ENCODE data around the gene LARP1. TPM values are rescaled to one million over a fixed set of nuclear protein-coding genes. Genes with fewer than 3 reads are reported as not detected.

Gene LARP1
- total and polyA plus RNA-seq, 9 of the 15 experiments (the other 6 are each of a cell fraction or from before 2014, with no cell fraction given) = 22.6 to 300 (median 92.0) TPM

GRCh38 chr5:154761046-154761736 is 6.0 kb downstream of the LARP1 start:
- peak; percentile 57; the same call in 1 of the 2 replicates for TF ChIP-seq ELF2 (CRISPR knock-in tag; IDR thresholded peaks at IDR 0.05)
- TF ChIP-seq PPARD (CRISPR knock-in tag; IDR thresholded peaks at IDR 0.05) = no peak
- peak; percentile 74; the same call in 1 of the 2 replicates for TF ChIP-seq SPI1 (IDR thresholded peaks at IDR 0.05; ENCODE audit: borderline replicate concordance, low read depth, low read length)
- TF ChIP-seq NFIC (IDR thresholded peaks at IDR 0.05) = no peak
- no peak for TF ChIP-seq ZNF785 (CRISPR knock-in tag; IDR thresholded peaks at IDR 0.05)
- TF ChIP-seq ADNP (tag; IDR thresholded peaks at IDR 0.05) = no peak
- TF ChIP-seq, protein P1, sequence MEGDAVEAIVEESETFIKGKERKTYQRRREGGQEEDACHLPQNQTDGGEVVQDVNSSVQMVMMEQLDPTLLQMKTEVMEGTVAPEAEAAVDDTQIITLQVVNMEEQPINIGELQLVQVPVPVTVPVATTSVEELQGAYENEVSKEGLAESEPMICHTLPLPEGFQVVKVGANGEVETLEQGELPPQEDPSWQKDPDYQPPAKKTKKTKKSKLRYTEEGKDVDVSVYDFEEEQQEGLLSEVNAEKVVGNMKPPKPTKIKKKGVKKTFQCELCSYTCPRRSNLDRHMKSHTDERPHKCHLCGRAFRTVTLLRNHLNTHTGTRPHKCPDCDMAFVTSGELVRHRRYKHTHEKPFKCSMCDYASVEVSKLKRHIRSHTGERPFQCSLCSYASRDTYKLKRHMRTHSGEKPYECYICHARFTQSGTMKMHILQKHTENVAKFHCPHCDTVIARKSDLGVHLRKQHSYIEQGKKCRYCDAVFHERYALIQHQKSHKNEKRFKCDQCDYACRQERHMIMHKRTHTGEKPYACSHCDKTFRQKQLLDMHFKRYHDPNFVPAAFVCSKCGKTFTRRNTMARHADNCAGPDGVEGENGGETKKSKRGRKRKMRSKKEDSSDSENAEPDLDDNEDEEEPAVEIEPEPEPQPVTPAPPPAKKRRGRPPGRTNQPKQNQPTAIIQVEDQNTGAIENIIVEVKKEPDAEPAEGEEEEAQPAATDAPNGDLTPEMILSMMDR (IDR thresholded peaks at IDR 0.05 in 2 of 3, conservative IDR thresholded peaks at IDR 0.05 in 1 of 3; ENCODE audit: insufficient read depth in 2 of 3, low read depth in 1 of 3, low read length in 3 of 3) = no peak
- TF ChIP-seq NR2F6 (CRISPR knock-in tag; IDR thresholded peaks at IDR 0.05) = no peak
- 0 out of 2 replicates have a peak, but pooled peaks have one; percentile 26 for TF ChIP-seq ELF1 (tag; IDR thresholded peaks at IDR 0.05)
- TF ChIP-seq ZNF778 (CRISPR knock-in tag; IDR thresholded peaks at IDR 0.05) = no peak
- TF ChIP-seq RNF219 (CRISPR knock-in tag; IDR thresholded peaks at IDR 0.05) = no peak
- TF ChIP-seq ETS2 (tag; IDR thresholded peaks at IDR 0.05; ENCODE audit: borderline replicate concordance, poor library complexity, severe bottlenecking) = no peak
- Histone ChIP-seq H3K4me2 (ENCODE audit: insufficient read depth, low read length) (peak overlapping the region; percentile 4), H3K9me3 (replicated peaks; ENCODE audit: control insufficient read depth, insufficient read depth, low read depth, low read length) (no peaks in the 10 kb centered on the region), H2AFZ (ENCODE audit: low read depth, low read length) (no peak overlapping the region), H3K4me1 (replicated peaks in 1 of 2; ENCODE audit: control insufficient read depth in 2 of 2, insufficient read depth in 2 of 2, low read length in 2 of 2) (peaks cover 18 to 49% of the 10 kb centered on the region in 2 experiments), H3K4me3 (no peak overlapping the region), H4K20me1 (replicated peaks; ENCODE audit: control insufficient read depth, insufficient read depth, low read length) (peaks cover 74% of the 10 kb centered on the region), H3K27ac (ENCODE audit: extremely low read depth, low read depth, low read length) (peak overlapping the region; percentile 38; the same call in 2 of the 3 replicates), H3K9me1 (ENCODE audit: control insufficient read depth, insufficient read depth, low read length) (peaks cover 8% of the 10 kb centered on the region), H3K27me3 (ENCODE audit: control insufficient read depth in 2 of 2, insufficient read depth in 2 of 2, low read length in 2 of 2) (no peaks in the 10 kb centered on the region), H3K36me3 (ENCODE audit: control insufficient read depth, insufficient read depth, low read length) (peaks cover 62% of the 10 kb centered on the region), H3K9ac (ENCODE audit: insufficient read depth in 1 of 2, low read depth in 2 of 2, low read length in 2 of 2) (peak overlapping the region; percentile 49 to 61; a peak in 2 of 4 replicates), H3K79me2 (ENCODE audit: control insufficient read depth, insufficient read depth, low read length) (peaks cover 98% of the 10 kb centered on the region)
- no peak for FAIRE-seq
- no peak for DNase-seq (ENCODE audit: extremely low read depth in 1 of 4, low spot score in 3 of 4)
- no peak for ATAC-seq
- TSS peak; percentile 6 for BruUV-seq (replicated peaks)
- CTCF ChIA-PET (ENCODE audit: low intra/inter-chr PET ratio) = no interaction called here
- 34% methylated on average over 5 of the region's 5 CpGs for WGBS (ENCODE audit: insufficient coverage, low coverage, missing lambda C conversion rate)
- in situ Hi-C loops (cut with MboI) (loop anchor here (5.0 kb wide), 1 partner anchor 104 kb away; no protein-coding TSS in a partner anchor), intact Hi-C loops (cut with micrococcal nuclease) (no loop called here)
- POLR2A ChIA-PET = interaction anchor here (0.5 to 5.0 kb wide), 6 partner anchors 8 to 568 kb away, joined by 3 to 53 read pairs (median 4); no protein-coding TSS in a partner anchor
